LNCAP (cell line): ENCODE measurements around the gene NDUFS1.

Source experiments
- CTCF ChIP-seq: fragments of 450-650 bp; IDR thresholded peaks from 2 replicates; pipeline ENCODE4 v1.5.1; 2017; ENCODE audit warnings: mild to moderate bottlenecking

The NDUFS1 gene

GRCh38 chr2:206084439-206084869, 74.8 kb downstream of the NDUFS1 start:
- TF ChIP-seq CTCF, result no peak

GRCh38 chr2:206083602-206084438, 75.4 kb downstream of the NDUFS1 start:
- TF ChIP-seq CTCF, result no peak

- TF ChIP-seq CTCF, result no peak
These were observed 76.9 kb downstream of the NDUFS1 start for GRCh38 chr2:206082298-206082843.

- TF ChIP-seq CTCF, result no peak
These were observed 78.3 kb downstream of the NDUFS1 start for GRCh38 chr2:206080927-206081326.

GRCh38 chr2:206079699-206080465, 79.4 kb downstream of the NDUFS1 start:
- no peak for TF ChIP-seq CTCF

- TF ChIP-seq CTCF, result no peak
These were observed 84.1 kb downstream of the NDUFS1 start for GRCh38 chr2:206075113-206075512.

- TF ChIP-seq CTCF, result no peak
These were observed 87.4 kb downstream of the NDUFS1 start for GRCh38 chr2:206071807-206072206.
